ENCODE data around the gene POPDC2. TPM values are rescaled to one million over a fixed set of nuclear protein-coding genes. Genes with fewer than 3 reads are reported as not detected.

Gene POPDC2
- total and polyA plus RNA-seq, 10 donors: 3.1 to 9.8 (median 6.9) TPM

GRCh38 chr3:119630128-119630879, 30.1 kb downstream of the POPDC2 start:
- no peak for DNase-seq
- H3K36me3 ChIP-seq: no peaks in the 10 kb centered on the region
- intact Hi-C loops (cut with DNase I; ENCODE audit: low total_unique reads): no loop called here
- WGBS, 5 donors: 70 to 83% (median 78%) methylated on average over 8 of the region's 8 CpGs
- H3K9me3 ChIP-seq: no peaks in the 10 kb centered on the region
- peak overlapping the region in 5 of 8 donors; percentile 8 to 72 (median 46) for H3K27ac ChIP-seq
- no peaks in the 10 kb centered on the region for H3K27me3 ChIP-seq (replicated peaks in 1 of 7)
- no peak overlapping the region for H3K4me3 ChIP-seq
- TF ChIP-seq POLR2A (IDR thresholded peaks at IDR 0.05) (no peak), CTCF (IDR thresholded peaks at IDR 0.05 in 8 of 11, conservative IDR thresholded peaks at IDR 0.05 in 3 of 11) (no peak), POLR2AphosphoS5 (IDR thresholded peaks at IDR 0.05) (no peak)
- H3K4me1 ChIP-seq: peaks cover 19 to 56% (median 40%) of the 10 kb centered on the region in 6 donors

- WGBS, 5 donors: 37 to 77% (median 44%) methylated on average over 1 of the region's 1 CpG
- Histone ChIP-seq H3K4me1 (peaks cover 19 to 56% (median 40%) of the 10 kb centered on the region in 6 donors), H3K27me3 (replicated peaks in 1 of 7) (no peaks in the 10 kb centered on the region), H3K4me3 (no peak overlapping the region), H3K27ac (peak overlapping the region in 7 of 8 donors; percentile 4 to 72 (median 54)), H3K9me3 (no peaks in the 10 kb centered on the region), H3K36me3 (no peaks in the 10 kb centered on the region)
- intact Hi-C loops (cut with DNase I; ENCODE audit: low total_unique reads): no loop called here
- DNase-seq: no peak
- TF ChIP-seq POLR2A (IDR thresholded peaks at IDR 0.05) (no peak), POLR2AphosphoS5 (IDR thresholded peaks at IDR 0.05) (peak in 1 of 3 donors; percentile 40)
These were observed 31.5 kb downstream of the POPDC2 start for GRCh38 chr3:119628816-119629445.

GRCh38 chr3:119628390-119628789, 32.0 kb downstream of the POPDC2 start:
- no peak for TF ChIP-seq POLR2A (IDR thresholded peaks at IDR 0.05)
- no peak for TF ChIP-seq POLR2AphosphoS5 (IDR thresholded peaks at IDR 0.05)
- TF ChIP-seq CTCF (IDR thresholded peaks at IDR 0.05 in 8 of 11, conservative IDR thresholded peaks at IDR 0.05 in 3 of 11): no peak
- Histone ChIP-seq H3K36me3 (no peaks in the 10 kb centered on the region), H3K9me3 (no peaks in the 10 kb centered on the region), H3K27me3 (replicated peaks in 1 of 7) (no peaks in the 10 kb centered on the region), H3K27ac (peak overlapping the region in 5 of 8 donors; percentile 3 to 72 (median 62)), H3K4me1 (peaks cover 19 to 56% (median 40%) of the 10 kb centered on the region in 6 donors), H3K4me3 (no peak overlapping the region)
- intact Hi-C loops (cut with DNase I; ENCODE audit: low total_unique reads): no loop called here
- 33 to 51% (median 40%) methylated on average over 4 of the region's 4 CpGs for WGBS, 5 donors
- DNase-seq: no peak

- Histone ChIP-seq H3K27ac (peak overlapping the region in 5 of 8 donors; percentile 38 to 72 (median 62)), H3K27me3 (replicated peaks in 1 of 7) (no peaks in the 10 kb centered on the region), H3K4me1 (peaks cover 19 to 56% (median 40%) of the 10 kb centered on the region in 6 donors), H3K36me3 (no peaks in the 10 kb centered on the region), H3K4me3 (peak overlapping the region in 1 of 8 donors; percentile 18), H3K9me3 (no peaks in the 10 kb centered on the region)
- DNase-seq: peak; percentile 85
- intact Hi-C loops (cut with DNase I; ENCODE audit: low total_unique reads): no loop called here
- WGBS, 5 donors: 28 to 43% (median 36%) methylated on average over 8 of the region's 8 CpGs
- TF ChIP-seq CTCF (IDR thresholded peaks at IDR 0.05 in 8 of 11, conservative IDR thresholded peaks at IDR 0.05 in 3 of 11): no peak
- TF ChIP-seq POLR2AphosphoS5 (IDR thresholded peaks at IDR 0.05): peak in 2 of 3 donors; percentile 44 to 48
- no peak for TF ChIP-seq POLR2A (IDR thresholded peaks at IDR 0.05)
These were observed 32.9 kb downstream of the POPDC2 start for GRCh38 chr3:119627461-119627860.

Measured in spleen (tissue), 11 donors.